CD4-positive, alpha-beta T cell treated with Interleukin-6 for 4 hours (primary cell): ENCODE measurements around the gene TBC1D2.

Experiments used
- DNase-seq: peaks from one replicate; pipeline ENCODE4 v3.0.0-alpha.2; 2020; ENCODE audit warnings: mixed read lengths

Gene TBC1D2

GRCh38 chr9:98158071-98158831, 97.2 kb downstream of the TBC1D2 start:
- no peak for DNase-seq

GRCh38 chr9:98157372-98157771, 98.1 kb downstream of the TBC1D2 start:
- DNase-seq, result no peak

GRCh38 chr9:98154678-98155077, 100.8 kb downstream of the TBC1D2 start:
- no peak for DNase-seq

GRCh38 chr9:98152526-98152925, 102.9 kb downstream of the TBC1D2 start:
- no peak for DNase-seq

GRCh38 chr9:98150721-98151120, 104.7 kb downstream of the TBC1D2 start:
- no peak for DNase-seq

GRCh38 chr9:98150164-98150563, 105.3 kb downstream of the TBC1D2 start:
- no peak for DNase-seq

- no peak for DNase-seq
Observed at GRCh38 chr9:98149422-98149821, 106.0 kb downstream of the TBC1D2 start.
